GM15510 (cell line): ENCODE results near the gene TCOF1.

Experiments used
- POLR2A ChIP-seq: IDR thresholded peaks from 3 replicates; pipeline ENCODE4 v1.6.1; 2011; ENCODE audit warnings: borderline replicate concordance; ENCODE audit not compliant: insufficient read length; ENCODE audit errors: extremely low read depth

TCOF1 gene

DNA sequence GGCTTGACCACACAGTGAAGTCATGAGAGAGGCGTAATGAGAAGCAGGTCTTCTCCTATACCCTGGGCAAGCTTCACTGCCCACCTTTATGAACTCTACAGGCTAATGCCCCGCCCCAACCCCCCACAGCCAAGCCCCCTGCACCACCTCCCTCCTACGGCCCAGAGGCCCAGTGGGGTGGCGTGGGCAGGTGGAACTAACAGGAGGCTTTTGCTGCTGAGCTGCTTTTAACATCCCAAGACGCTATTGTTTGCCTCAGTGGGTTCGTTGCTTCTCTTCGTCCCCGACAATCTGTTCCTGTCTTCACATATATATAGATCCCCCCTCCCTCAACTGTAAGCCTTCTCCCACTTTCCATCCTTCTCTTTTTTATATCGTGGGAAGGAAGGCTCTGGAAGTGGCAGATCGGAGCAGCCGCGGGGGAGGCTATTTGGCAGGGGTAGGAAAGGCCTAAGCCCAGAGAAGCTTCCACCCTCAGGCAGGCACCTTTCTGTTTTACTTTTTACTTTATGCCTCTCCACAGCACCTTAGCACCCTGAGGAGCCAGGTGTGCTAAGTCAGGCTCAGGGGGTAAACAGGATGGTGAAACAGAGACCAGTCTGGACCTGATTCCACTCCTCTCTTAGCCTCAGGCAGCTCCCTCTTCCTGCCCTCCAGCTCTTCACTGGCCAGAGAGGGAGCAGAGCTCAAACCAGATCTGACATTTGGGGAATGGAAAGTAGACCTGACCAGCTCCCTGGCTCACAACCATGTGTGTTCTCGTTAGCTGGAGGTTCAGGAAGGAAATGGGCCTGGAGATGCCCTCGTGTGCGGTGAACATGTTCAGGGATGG is 28.7 kb downstream of the TCOF1 start:
- TF ChIP-seq POLR2A = no peak

DNA sequence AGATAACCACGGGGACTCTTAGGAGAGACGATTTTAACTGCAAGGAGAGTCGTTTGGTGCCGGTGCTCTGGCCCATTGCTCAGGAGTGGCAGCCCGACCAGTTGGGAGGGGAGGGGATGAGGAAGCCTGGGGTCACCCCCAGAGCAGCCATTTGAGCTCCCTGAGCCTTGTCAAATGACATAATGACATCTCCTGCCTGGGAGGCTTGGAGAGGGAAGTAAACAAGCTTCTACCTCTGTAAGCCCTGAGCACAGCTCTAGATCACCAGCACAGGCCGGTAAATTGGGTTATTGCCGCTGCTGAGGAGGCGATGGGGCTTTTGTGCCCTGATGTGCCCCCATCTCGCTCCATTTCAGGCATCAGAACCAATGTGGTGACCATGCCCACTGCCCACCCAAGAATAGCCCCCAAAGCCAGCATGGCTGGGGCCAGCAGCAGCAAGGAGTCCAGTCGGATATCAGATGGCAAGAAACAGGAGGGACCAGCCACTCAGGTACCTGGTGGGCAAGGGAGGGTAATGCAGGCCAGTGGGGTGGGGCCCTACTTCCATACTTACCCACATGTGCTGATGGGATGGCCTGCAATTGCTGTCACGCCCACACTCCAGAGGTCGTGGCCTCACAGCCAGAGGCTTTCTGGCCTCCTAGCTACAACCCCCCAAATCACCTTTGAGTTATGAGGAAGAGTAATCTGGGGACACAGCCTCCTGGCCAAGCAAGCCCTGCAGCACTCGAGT is 32.2 kb downstream of the TCOF1 start:
- no peak for TF ChIP-seq POLR2A

DNA sequence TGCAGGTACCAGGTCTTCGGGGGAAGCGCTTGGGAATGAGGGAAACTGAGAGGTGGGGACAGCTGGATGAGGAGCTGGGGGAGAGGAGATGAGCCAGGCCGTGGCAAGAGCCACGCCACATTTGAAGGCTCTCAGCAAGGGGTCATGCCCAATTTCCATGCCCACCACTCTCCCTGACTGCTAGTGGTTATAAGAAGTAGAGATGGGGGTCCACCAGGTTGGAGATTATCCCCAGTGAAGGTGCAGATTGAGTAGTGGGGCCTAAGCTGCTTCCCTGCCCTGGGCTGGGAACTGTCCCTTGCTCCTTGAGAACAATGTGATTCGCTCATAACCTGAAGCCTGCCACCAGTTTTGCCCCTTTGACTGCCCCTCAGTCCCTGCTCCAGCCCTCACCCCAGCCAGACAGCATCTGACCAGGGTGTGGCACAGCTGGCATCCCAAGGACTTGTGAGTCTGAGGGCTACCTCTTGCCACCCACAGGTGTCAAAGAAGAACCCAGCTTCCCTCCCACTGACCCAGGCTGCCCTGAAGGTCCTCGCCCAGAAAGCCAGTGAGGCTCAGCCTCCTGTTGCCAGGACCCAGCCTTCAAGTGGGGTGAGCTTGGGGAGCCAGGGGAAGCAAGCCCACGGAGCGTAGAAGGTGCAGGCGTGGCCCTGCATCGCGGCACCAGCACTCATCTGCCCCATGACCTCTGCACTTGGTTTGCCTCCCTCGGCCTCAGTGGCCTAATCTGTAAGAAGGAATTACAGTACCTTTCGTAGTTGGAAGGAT is 33.8 kb downstream of the TCOF1 start:
- TF ChIP-seq POLR2A = no peak

DNA sequence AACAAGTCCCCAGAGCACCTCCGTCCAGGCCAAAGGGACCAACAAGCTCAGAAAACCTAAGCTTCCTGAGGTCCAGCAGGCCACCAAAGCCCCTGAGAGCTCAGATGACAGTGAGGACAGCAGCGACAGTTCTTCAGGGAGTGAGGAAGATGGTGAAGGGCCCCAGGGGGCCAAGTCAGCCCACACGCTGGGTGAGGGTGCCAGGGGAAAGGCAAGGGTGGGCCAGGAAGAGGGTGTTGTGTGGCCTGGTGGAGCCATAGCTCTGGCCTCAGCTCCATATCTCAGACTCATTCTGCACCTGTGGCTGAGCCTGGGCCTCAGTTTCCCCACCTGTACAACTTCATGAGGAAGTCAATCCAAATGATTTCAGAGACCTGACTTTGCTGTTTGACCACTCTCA is 34.5 kb downstream of the TCOF1 start:
- no peak for TF ChIP-seq POLR2A

DNA sequence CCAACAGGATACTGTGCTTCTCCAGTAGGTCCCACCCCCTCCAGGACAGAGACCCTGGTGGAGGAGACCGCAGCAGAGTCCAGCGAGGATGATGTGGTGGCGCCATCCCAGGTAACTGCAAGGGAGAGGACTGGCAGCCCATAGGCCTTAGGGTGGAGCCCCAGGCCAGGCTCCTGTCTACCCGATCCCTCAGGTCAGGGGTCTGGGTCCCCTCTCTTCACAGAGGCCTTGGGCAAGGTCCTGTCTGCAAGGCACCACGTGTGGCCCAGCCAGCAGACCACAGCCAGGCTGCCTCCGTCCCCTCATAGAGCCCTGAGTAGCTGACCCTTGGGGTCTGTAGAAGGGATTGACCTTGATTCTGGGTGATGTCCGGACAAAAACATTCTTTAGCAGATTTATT is 35.2 kb downstream of the TCOF1 start:
- no peak for TF ChIP-seq POLR2A

DNA sequence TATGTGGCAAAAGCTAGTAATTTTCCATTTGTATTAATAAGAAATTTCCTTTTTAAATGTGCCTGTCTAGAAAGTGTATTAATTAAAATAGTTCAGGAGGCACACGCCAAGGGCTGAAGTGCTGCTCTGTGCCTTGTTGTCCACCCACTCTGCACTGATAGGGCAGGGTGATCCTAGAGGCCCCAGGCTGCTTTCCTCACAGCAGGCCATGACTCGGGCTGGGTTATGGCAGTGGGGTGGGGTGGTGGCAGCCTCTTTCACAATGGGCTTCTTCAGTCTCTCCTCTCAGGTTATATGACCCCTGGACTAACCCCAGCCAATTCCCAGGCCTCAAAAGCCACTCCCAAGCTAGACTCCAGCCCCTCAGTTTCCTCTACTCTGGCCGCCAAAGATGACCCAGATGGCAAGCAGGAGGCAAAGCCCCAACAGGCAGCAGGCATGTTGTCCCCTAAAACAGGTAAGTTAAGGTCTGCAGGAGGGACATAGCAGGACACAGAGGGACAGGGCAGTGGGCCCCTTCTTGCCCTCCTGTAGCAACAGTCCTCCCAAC is 35.7 kb downstream of the TCOF1 start:
- TF ChIP-seq POLR2A = no peak

DNA sequence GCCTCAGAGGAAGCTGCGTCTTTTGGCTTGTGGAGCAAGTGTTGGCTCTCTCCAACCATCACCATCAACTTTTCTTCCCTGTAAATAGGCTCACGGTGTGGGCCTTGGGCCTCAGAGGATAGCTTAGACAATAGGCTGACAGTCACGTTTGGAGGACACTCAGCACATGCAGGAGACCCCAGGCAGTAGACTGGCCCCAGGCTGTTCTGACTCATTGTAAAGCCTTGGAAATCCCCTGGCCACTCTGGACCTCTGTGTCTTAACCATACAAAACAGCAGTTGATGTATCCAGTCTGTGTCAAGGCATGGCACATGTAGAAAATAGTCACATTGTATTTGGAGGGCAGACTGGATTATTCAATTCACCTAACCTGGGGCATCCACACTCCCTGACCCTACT is 36.6 kb downstream of the TCOF1 start:
- no peak for TF ChIP-seq POLR2A

DNA sequence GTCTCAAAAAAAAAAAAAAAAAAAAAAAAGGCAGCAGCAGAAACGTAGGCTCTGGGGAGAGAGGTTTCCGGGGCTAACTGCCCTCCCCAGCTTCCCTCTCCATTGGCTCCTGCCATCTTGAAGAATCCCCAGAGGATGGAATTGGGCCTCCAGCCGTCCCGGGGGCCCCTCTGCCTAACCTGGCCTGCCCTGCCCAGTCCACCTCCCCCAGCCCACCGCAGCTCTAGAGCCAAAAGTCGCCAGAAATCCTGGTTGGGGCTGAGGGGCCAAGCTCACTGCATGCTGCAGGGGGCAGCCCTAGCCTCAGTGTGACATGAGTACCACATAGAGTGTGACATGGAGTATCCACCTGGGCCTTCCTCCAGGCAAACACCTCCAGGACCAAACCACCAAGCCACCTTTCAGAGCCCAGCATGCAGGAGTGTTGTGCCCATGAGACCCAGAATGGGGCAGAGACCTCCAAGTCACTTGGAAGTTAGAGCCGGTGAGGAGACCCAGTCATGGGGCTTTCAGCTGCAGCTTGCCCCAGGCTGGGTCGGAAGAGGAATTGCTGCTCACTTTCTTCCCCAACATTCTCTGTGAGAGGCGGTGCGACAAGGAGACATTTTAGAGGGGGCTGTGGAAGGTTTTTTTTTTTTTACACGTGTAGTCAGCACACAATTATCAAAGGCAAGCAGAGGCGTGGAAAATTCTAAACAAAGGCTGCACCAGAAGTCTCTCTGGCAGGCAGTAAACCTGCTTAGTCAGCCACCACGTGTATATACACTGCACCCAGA is 37.6 kb downstream of the TCOF1 start:
- no peak for TF ChIP-seq POLR2A

DNA sequence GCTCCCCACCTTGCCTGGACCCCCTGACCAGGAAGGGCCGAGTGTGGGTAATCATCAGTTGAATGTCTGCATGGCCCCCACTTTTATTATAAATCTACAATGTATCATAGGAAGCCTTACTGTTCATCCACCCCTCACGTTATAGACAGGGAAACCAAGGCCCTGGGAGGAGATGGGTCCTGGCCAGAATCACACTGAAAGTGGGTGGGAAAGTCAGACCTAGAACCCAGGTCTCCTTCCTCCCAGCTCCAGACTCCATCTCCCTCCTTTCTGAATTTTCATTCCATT is 38.1 kb downstream of the TCOF1 start:
- no peak for TF ChIP-seq POLR2A

DNA sequence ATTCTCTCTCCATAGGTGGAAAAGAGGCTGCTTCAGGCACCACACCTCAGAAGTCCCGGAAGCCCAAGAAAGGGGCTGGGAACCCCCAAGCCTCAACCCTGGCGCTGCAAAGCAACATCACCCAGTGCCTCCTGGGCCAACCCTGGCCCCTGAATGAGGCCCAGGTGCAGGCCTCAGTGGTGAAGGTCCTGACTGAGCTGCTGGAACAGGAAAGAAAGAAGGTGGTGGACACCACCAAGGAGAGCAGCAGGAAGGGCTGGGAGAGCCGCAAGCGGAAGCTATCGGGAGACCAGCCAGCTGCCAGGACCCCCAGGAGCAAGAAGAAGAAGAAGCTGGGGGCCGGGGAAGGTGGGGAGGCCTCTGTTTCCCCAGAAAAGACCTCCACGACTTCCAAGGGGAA is 38.8 kb downstream of the TCOF1 start:
- no peak for TF ChIP-seq POLR2A

DNA sequence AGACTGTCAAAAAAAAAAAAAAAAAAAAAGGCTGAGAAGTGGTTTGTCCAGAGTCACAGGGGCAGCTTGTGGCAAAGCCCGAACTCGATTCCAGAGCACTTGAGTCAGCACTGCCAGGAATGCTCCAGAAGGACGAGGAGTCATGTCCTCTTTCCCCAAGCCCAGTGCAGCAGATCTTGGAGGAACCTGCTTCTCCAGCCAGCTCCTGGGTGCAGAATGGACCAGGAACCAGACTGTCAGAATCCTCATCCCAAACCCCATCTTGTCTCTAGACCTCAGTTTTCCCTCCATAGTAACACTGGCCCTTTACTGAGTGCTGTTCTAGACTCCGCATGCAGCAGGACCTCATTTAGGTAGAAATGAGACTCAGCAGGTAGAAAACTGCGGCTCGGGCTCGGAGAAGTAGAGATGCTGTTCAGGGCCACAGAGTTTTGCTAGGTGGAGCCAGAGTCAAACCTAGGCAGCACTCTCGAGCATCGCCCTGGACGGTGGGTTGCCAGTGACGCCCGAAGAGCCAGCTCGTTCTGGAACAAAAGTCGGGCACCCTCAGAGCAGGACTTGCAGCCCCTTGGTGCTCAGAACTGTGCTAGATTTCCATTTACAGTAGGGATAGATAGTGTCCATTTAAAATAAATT is 39.8 kb downstream of the TCOF1 start:
- TF ChIP-seq POLR2A = no peak

DNA sequence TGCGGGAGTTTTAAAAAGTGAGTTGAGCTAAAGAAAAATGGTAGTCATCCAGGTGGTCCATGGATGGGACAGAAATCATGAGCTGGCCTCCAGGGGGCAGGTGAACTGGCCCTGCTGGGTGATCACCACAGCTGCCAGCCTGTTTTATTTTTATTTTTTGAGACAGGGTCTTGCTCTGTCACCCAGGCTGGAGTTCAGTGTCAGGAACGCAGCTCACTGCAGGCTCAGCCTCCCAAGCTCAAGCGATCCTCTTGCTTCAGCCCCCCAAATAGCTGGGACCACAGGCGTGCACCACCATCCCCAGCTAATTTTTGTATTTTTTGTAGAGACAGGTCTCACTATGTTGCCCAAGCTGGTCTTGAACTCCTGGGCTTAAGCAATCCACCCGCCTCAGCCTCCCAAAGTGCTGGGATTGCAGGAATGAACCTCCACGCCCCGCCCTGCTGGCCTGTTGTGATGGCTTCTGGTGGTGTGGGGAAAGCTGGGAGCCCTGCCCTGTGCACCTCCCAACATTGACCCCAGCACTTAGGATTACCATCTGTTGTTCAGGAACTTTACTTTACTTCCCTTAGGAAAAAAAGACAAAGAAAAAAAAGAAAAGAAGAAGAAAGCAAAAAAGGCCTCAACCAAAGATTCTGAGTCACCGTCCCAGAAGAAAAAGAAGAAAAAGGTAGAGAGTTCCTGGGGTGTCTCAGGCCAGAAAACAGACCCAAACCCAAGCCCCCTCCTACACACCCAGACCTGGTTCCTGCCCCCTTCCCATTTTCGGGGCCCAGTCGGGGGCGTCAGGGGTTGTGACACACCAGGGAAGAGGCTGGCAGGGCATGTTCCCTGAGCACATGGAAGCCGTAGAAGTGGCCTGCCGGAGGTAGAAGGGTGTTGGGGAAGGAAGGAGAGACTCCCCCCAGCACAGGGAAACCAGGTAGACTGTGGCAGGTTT is 40.6 kb downstream of the TCOF1 start:
- TF ChIP-seq POLR2A = no peak

DNA sequence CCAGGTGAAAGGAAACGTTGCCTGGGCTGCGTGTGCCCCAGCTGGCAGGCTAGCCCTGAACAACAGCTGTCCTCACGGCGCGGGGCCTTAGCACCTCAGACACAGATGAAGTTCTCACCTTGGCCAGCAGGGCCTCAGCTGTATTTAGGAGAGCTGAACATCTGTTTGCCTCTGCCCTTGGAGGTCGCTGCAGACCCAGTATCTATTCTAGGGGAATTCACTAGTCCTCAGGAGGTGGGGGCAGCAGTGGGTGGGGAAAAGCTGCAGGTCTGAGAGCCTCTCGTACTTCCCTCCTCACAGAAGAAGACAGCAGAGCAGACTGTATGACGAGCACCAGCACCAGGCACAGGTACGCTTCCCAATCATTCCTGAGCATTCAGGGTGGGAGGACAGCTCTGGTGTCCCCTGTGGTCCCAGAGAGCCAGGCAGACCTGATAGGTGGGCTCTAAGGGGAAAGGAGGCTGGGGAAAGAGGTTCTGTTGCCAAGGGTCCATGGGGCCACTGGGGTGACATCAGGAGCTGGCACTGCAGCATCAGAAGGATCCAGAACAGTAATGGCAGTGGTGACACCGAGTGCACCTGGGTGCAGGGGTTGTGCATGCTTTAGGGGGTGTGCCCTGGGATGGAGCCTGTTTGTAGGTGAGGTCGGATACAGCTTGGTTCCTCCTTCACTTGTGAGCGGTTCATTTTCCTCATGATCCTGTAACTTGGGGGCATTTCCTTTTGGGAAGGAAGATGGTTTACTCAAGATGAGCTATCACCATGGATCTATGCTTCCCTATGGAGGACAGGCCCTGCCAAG is 41.4 kb downstream of the TCOF1 start:
- peak; percentile 21 for TF ChIP-seq POLR2A
